ENCODE data around the gene IMMT.

The IMMT gene

GRCh38 chr2:86195808-86196387 is 636 bp upstream of the IMMT start:
- peak; percentile 4 for DNase-seq

GRCh38 chr2:86194751-86195054 is 559 bp downstream of the IMMT start:
- no peak for DNase-seq

GRCh38 chr2:86193901-86194567 is 1.2 kb downstream of the IMMT start:
- DNase-seq, result peak; percentile 17

GRCh38 chr2:86189782-86190416 is 5.4 kb downstream of the IMMT start:
- DNase-seq, result no peak

- no peak for DNase-seq
Measured at GRCh38 chr2:86186431-86186830, 8.8 kb downstream of the IMMT start.

GRCh38 chr2:86185517-86186212 is 9.6 kb downstream of the IMMT start:
- no peak for DNase-seq

GRCh38 chr2:86176597-86176996 is 18.7 kb downstream of the IMMT start:
- no peak for DNase-seq

GRCh38 chr2:86175828-86176227 is 19.4 kb downstream of the IMMT start:
- DNase-seq, result no peak

GRCh38 chr2:86174445-86174844 is 20.8 kb downstream of the IMMT start:
- DNase-seq, result no peak

- no peak for DNase-seq
Measured at GRCh38 chr2:86172610-86173009, 22.7 kb downstream of the IMMT start.

GRCh38 chr2:86171295-86171694 is 24.0 kb downstream of the IMMT start:
- DNase-seq, result no peak

GRCh38 chr2:86170449-86170848 is 24.8 kb downstream of the IMMT start:
- no peak for DNase-seq

GRCh38 chr2:86160156-86160952 is 34.9 kb downstream of the IMMT start:
- no peak for DNase-seq

GRCh38 chr2:86158286-86158685 is 37.0 kb downstream of the IMMT start:
- no peak for DNase-seq

- DNase-seq, result no peak
Measured at GRCh38 chr2:86157009-86157556, 38.2 kb downstream of the IMMT start.

GRCh38 chr2:86150502-86150901 is 44.8 kb downstream of the IMMT start:
- DNase-seq, result no peak

- DNase-seq, result no peak
Measured at GRCh38 chr2:86147793-86148192, 47.5 kb downstream of the IMMT start.

- no peak for DNase-seq
Measured at GRCh38 chr2:86143926-86144685, 51.2 kb downstream of the IMMT start.

- DNase-seq, result no peak
Measured at GRCh38 chr2:86143307-86143706, 52.0 kb downstream of the IMMT start.

GRCh38 chr2:86142436-86143257 is 52.6 kb downstream of the IMMT start:
- DNase-seq, result no peak

- no peak for DNase-seq
Measured at GRCh38 chr2:86140969-86141392, 54.3 kb downstream of the IMMT start.
